Prostate gland (tissue), 2 donors: Measurements from ENCODE around the gene DDX23.

Experiments
- POLR2A ChIP-seq: fragments of 450-650 bp; IDR thresholded peaks from one replicate; pipeline ENCODE4 v1.6.1; 2016; ENCODE audit warnings: antibody characterized with exemption, mild to moderate bottlenecking
- TF ChIP-seq, protein P1 (sequence below), 4 experiments: fragments of 200-600 bp in 2 of 4; fragments of 450-650 bp in 2 of 4; sonication (generic) in 2 of 4; IDR thresholded peaks; 1 replicate in 3 of 4; 2 replicates in 1 of 4; pipeline ENCODE4 v1.5.1; 2016 to 2019; ENCODE audit warnings: antibody characterized with exemption in 4 of 4, mild to moderate bottlenecking in 2 of 4, moderate library complexity in 2 of 4

GRCh38 chr12:48856379-48856778 is 4.4 kb upstream of the DDX23 start:
- no peak for TF ChIP-seq POLR2A
- TF ChIP-seq, protein P1, sequence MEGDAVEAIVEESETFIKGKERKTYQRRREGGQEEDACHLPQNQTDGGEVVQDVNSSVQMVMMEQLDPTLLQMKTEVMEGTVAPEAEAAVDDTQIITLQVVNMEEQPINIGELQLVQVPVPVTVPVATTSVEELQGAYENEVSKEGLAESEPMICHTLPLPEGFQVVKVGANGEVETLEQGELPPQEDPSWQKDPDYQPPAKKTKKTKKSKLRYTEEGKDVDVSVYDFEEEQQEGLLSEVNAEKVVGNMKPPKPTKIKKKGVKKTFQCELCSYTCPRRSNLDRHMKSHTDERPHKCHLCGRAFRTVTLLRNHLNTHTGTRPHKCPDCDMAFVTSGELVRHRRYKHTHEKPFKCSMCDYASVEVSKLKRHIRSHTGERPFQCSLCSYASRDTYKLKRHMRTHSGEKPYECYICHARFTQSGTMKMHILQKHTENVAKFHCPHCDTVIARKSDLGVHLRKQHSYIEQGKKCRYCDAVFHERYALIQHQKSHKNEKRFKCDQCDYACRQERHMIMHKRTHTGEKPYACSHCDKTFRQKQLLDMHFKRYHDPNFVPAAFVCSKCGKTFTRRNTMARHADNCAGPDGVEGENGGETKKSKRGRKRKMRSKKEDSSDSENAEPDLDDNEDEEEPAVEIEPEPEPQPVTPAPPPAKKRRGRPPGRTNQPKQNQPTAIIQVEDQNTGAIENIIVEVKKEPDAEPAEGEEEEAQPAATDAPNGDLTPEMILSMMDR (IDR thresholded peaks at IDR 0.05), result no peak
